Astrocyte of the cerebellum (primary cell): ENCODE data around the gene SULT1C3.

ENCODE experiments used
- DNase-seq: peaks from one replicate; pipeline ENCODE4 v3.0.0-alpha.2; 2011; ENCODE audit warnings: low read depth
- H3K4me3 ChIP-seq: 2 replicates; pipeline ENCODE4 v1.5.1; 2011; ENCODE audit warnings: mild to moderate bottlenecking, low read depth, low read length, moderate library complexity
- in situ Hi-C: cut with HindIII; loops from 2 replicates; pipeline ENCODE4 v1.10.0; 2017; ENCODE audit warnings: low sequenced_read_pairs
- TF ChIP-seq, protein P1 (sequence below): IDR thresholded peaks from 2 replicates; pipeline ENCODE4 v1.5.1; 2012; ENCODE audit warnings: low read length, low read depth, moderate library complexity, mild to moderate bottlenecking; ENCODE audit errors: missing control alignments

Gene SULT1C3

DNA sequence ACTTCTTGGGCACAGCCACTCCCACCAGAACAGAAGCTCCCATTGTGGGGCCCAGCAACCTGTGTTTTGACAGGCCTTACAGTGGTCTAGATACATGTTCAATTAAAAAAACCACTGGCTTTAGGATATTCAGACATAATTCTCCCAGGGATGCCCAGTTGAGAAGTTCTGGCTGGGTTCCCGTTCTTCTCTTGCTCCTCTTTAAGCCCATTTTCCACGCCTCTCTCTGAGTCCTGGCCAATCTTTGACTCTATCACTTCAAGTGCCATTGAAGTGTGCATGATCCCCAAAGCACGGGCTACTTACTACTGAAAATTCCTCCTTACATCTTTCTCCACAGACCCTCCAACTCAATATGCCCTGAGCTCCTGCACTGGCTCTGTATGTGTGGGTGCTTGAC is 17.5 kb upstream of the SULT1C3 start:
- DNase-seq: no peak
- TF ChIP-seq, protein P1, sequence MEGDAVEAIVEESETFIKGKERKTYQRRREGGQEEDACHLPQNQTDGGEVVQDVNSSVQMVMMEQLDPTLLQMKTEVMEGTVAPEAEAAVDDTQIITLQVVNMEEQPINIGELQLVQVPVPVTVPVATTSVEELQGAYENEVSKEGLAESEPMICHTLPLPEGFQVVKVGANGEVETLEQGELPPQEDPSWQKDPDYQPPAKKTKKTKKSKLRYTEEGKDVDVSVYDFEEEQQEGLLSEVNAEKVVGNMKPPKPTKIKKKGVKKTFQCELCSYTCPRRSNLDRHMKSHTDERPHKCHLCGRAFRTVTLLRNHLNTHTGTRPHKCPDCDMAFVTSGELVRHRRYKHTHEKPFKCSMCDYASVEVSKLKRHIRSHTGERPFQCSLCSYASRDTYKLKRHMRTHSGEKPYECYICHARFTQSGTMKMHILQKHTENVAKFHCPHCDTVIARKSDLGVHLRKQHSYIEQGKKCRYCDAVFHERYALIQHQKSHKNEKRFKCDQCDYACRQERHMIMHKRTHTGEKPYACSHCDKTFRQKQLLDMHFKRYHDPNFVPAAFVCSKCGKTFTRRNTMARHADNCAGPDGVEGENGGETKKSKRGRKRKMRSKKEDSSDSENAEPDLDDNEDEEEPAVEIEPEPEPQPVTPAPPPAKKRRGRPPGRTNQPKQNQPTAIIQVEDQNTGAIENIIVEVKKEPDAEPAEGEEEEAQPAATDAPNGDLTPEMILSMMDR: no peak
- H3K4me3 ChIP-seq: no peak overlapping the region
- in situ Hi-C loops: no loop called here

DNA sequence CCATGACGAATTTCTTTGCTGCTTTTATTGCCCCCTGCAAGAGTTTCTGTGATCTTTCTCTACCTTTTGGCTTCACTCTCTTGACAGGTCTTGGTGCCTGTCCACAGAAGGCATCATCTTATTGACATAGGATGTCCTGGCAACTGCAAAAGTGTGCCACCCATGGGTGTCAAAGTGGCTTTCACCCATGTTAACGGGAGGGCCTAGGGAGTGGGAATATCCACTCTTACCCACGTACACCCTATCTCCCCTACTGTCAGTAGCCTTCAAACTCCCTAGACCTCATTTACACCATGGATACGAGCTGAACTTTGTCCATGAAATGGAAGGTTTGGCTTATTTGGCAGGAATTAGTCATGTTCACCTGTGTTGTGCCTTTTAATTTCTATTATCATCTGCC is 16.2 kb upstream of the SULT1C3 start:
- in situ Hi-C loops: no loop called here
- TF ChIP-seq, protein P1: no peak
- DNase-seq: no peak

DNA sequence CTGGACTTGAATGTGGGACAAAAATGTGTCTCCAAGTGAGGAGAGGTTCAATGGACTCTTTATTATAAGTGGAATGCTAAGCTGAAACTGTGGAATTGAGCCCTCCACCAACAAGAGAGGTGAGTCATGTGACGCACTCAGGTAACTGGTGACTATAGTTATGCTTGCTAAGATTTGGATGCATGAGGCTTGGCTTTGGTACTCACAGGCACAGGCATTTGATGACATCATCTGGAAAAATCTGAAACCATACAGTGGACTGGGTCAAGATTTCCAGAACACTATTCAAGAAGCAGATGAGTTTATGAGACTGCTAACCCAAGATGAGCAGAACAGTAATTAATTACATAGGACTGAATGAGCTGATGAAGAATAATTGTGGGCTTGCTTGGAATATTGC is 15.7 kb upstream of the SULT1C3 start:
- H3K4me3 ChIP-seq: no peak overlapping the region
- TF ChIP-seq, protein P1: no peak
- DNase-seq: no peak
- in situ Hi-C loops: no loop called here

More for the DNA sequence above, 16.2 kb upstream of the SULT1C3 start:
- no peak overlapping the region for H3K4me3 ChIP-seq

DNA sequence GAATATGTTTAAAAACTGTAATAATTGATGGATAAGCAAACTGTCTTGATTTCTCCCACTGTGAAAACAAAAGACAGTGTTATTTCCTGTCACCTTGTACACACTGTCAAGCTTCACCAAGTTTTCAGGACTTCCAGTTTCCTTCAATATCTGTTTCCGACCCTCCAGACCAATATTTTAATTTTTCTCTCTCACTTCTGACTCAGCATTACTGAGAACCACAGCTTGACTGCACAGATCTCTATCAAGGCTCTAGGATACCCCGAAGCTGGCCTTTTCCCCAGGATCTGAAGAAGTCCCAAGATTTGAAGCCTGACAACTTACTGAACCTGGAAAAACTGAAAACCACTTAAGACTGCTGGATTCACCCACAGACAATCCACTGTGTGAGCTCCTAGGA is 13.2 kb upstream of the SULT1C3 start:
- in situ Hi-C loops: no loop called here
- no peak overlapping the region for H3K4me3 ChIP-seq
- no peak for DNase-seq
- TF ChIP-seq, protein P1: no peak

DNA sequence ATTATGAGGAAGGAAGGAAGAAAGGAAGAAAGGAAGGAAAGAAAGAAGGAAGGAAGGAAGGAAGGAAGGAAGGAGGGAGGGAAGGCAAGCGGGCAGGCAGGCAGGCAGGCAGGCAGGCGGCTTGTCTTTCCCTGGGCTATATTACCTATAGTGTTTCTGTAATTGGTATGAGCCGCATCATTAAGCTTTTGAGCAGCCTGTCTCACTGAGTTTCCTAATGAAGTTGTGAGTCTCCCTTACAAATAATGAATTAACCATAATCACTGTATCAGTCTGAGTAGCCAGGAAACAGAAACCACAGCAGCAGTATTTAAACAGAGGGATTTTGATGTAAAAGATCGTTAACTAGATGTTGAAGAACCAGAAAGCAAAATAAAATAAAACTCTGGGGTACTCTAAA is 11.8 kb upstream of the SULT1C3 start:
- TF ChIP-seq, protein P1: no peak
- in situ Hi-C loops: no loop called here
- DNase-seq: no peak
- H3K4me3 ChIP-seq: no peak overlapping the region

DNA sequence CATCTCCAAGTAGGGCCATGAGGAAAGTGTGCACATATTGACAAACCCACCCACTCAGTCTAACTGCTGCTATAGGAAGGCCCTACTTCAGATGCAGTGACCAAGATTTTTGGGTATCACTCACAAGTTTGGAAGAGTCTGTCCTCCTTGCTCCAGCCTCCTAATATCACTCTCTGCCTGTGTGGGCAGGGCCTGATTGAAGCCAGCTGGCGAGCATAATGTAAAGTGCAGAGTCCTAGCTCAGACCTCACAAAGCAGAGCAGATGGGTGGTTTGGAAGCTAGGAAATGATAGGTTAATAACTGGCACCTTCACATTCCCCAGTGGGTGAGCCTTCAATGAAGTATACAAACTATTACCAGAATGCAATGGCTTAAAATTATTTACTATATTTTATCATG is 11.2 kb upstream of the SULT1C3 start:
- no peak for DNase-seq
- H3K4me3 ChIP-seq: no peak overlapping the region
- in situ Hi-C loops: no loop called here
- TF ChIP-seq, protein P1: no peak

DNA sequence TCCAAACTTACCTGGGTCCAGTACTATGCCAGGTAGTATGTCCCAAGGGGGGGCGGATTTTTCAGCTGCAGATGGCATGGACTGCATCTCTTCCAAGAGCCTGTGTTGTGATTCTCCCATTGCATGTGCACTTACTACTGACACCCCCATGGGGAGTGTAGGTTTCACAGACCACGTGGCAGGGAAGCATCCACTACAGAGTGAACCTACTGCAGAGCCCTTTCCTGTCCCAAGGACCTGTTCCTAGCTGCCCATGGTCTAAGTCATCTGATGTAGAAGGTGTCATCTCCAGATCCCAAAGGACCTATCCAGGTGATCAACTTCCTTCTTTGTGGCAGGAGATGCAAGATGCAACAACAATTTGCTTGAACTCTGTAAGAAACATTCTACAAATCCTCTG is 9.9 kb upstream of the SULT1C3 start:
- in situ Hi-C loops: no loop called here

More for the DNA sequence above, 9.9 kb upstream of the SULT1C3 start:
- DNase-seq: no peak
- TF ChIP-seq, protein P1: no peak
- no peak overlapping the region for H3K4me3 ChIP-seq
